ENCODE data around the gene IRF2. TPM values are rescaled to one million over a fixed set of nuclear protein-coding genes. Genes with fewer than 3 reads are reported as not detected.

Gene IRF2
- total and polyA plus RNA-seq, 2 of the 8 experiments (the other 6 are each of a cell fraction or from before 2014, with no cell fraction given): 13.8 to 17.0 TPM

- no peak overlapping the region for H3K4ac ChIP-seq (replicated peaks; ENCODE audit: insufficient read length, low read depth, low read length)
- POLR2A ChIA-PET (ENCODE audit: partially characterized antibody): no interaction called here
- H3K4me1 ChIP-seq (replicated peaks in 1 of 4; ENCODE audit: control insufficient read depth in 3 of 4, insufficient read depth in 4 of 4, low read length in 3 of 4): no peaks in the 10 kb centered on the region
- FAIRE-seq: no peak
- no peak overlapping the region for H2BK12ac ChIP-seq (ENCODE audit: low read depth, low read length)
- H4K20me1 ChIP-seq (replicated peaks in 1 of 2; ENCODE audit: control insufficient read depth in 1 of 2, insufficient read depth in 2 of 2, low read length in 2 of 2): no peaks in the 10 kb centered on the region
- H2AK5ac ChIP-seq (ENCODE audit: low read depth, low read length): no peak overlapping the region
- H4K91ac ChIP-seq (replicated peaks; ENCODE audit: insufficient read length, low read length): no peak overlapping the region
- WGBS, 2 experiments (ENCODE audit: extremely low coverage in 1 of 2, insufficient coverage in 1 of 2, insufficient read length in 1 of 2, insufficient replicate concordance in 2 of 2, low coverage in 1 of 2, low lambda C conversion rate in 2 of 2, missing lambda C conversion rate in 1 of 2): 91% methylated on average over 11 of the region's 11 CpGs; no CpG with 5 or more reads in 1 of the 2 experiments
- no peak overlapping the region for H2BK120ac ChIP-seq (replicated peaks; ENCODE audit: low read depth, low read length)
- no peaks in the 10 kb centered on the region for H3K23me2 ChIP-seq (ENCODE audit: low read depth, low read length)
- CTCF ChIA-PET (ENCODE audit: partially characterized antibody): interaction anchor here (3.4 kb wide), 1 partner anchor 12 kb away, joined by 8 read pairs; no protein-coding TSS in a partner anchor
- no peak overlapping the region for H4K8ac ChIP-seq (ENCODE audit: extremely low read depth, insufficient read depth, low read length)
- H3K36me3 ChIP-seq (ENCODE audit: control insufficient read depth in 2 of 4, insufficient read depth in 4 of 4, low read length in 3 of 4): no peaks in the 10 kb centered on the region
- H2BK5ac ChIP-seq (ENCODE audit: low read depth, low read length): no peak overlapping the region
- no peak overlapping the region for H2AFZ ChIP-seq (ENCODE audit: low read length)
- no peak overlapping the region for H3K4me3 ChIP-seq (ENCODE audit: extremely low read depth in 1 of 4, insufficient read depth in 2 of 4, low read depth in 3 of 4, low read length in 4 of 4)
- H3K23ac ChIP-seq (ENCODE audit: insufficient read length): no peak overlapping the region
- no peak for DNase-seq (ENCODE audit: low read depth in 1 of 2, low spot score in 2 of 2)
- H3K79me1 ChIP-seq (ENCODE audit: low read depth, low read length): no peaks in the 10 kb centered on the region
- no peak overlapping the region for H2BK20ac ChIP-seq (ENCODE audit: low read length)
- H3K9me3 ChIP-seq (ENCODE audit: insufficient read depth in 2 of 2, low read depth in 1 of 2, low read length in 1 of 2): no peaks in the 10 kb centered on the region
- no peaks in the 10 kb centered on the region for H3K79me2 ChIP-seq (ENCODE audit: control insufficient read depth in 1 of 2, insufficient read depth in 2 of 2, low read length in 2 of 2)
- no peak overlapping the region for H3K56ac ChIP-seq (replicated peaks; ENCODE audit: insufficient read length, low read depth, low read length)
- no peak overlapping the region for H3K9ac ChIP-seq (replicated peaks in 1 of 4; ENCODE audit: extremely low read depth in 1 of 4, low read depth in 3 of 4, low read length in 3 of 4)
- H3K14ac ChIP-seq (ENCODE audit: insufficient read length): no peak overlapping the region
- H3K27me3 ChIP-seq (replicated peaks in 1 of 4; ENCODE audit: control insufficient read depth in 3 of 4, extremely low read depth in 1 of 4, insufficient read depth in 3 of 4, low read length in 3 of 4): no peaks in the 10 kb centered on the region
- H3K18ac ChIP-seq (ENCODE audit: extremely low read depth, low read length): no peak overlapping the region
- no peak overlapping the region for H3K27ac ChIP-seq (ENCODE audit: low read depth, low read length)
- H3K4me2 ChIP-seq (ENCODE audit: insufficient read depth in 1 of 2, low read depth in 2 of 2, low read length in 2 of 2): no peak overlapping the region
- H4K5ac ChIP-seq (ENCODE audit: insufficient read length, low read depth, low read length): no peak overlapping the region
- no peak overlapping the region for H2BK15ac ChIP-seq (ENCODE audit: low read length)
- TF ChIP-seq NANOG (IDR thresholded peaks at IDR 0.05; ENCODE audit: insufficient read depth, low read depth, low read length, poor library complexity, severe bottlenecking) (no peak), CTBP2 (IDR thresholded peaks at IDR 0.05; ENCODE audit: borderline replicate concordance, insufficient read depth, insufficient read length, low read length) (no peak), RBBP5 (IDR thresholded peaks at IDR 0.05; ENCODE audit: borderline replicate concordance, low read depth, low read length) (no peak), SRF (IDR thresholded peaks at IDR 0.05; ENCODE audit: low read depth, low read length) (no peak), RAD21 (IDR thresholded peaks at IDR 0.05 in 1 of 2, conservative IDR thresholded peaks at IDR 0.05 in 1 of 2; ENCODE audit: low read depth in 2 of 2, low read length in 2 of 2) (no peak), MAX (IDR thresholded peaks at IDR 0.05) (no peak), MAFK (IDR thresholded peaks at IDR 0.05; ENCODE audit: low read depth, low read length) (no peak), BCL11A (IDR thresholded peaks at IDR 0.05; ENCODE audit: low read depth in 2 of 2, low read length in 2 of 2) (no peak), TEAD4 (IDR thresholded peaks at IDR 0.05; ENCODE audit: low read depth, low read length) (no peak), SIN3A (conservative IDR thresholded peaks at IDR 0.05 in 1 of 2, IDR thresholded peaks at IDR 0.05 in 1 of 2; ENCODE audit: low read depth in 1 of 2, low read length in 2 of 2) (no peak), NRF1 (IDR thresholded peaks at IDR 0.05; ENCODE audit: low read depth, low read length) (no peak), JUN (IDR thresholded peaks at IDR 0.05; ENCODE audit: low read depth, low read length) (no peak), POU5F1 (IDR thresholded peaks at IDR 0.05; ENCODE audit: low read depth, low read length) (no peak), EGR1 (IDR thresholded peaks at IDR 0.05; ENCODE audit: borderline replicate concordance, low read depth, low read length) (no peak)
These were observed 30.0 kb upstream of the IRF2 start for GRCh38 chr4:184504385-184504784.
